GM21619 (cell line): ENCODE data around the gene ATG7.
"Not testable (repeated sequence)": the region's sequence is repeated elsewhere in the genome, so short reads cannot be mapped to it uniquely, and the experiment has no call there.

Experiments used
- ATAC-seq: cut with Tn5 transposase; IDR thresholded peaks from one replicate; pipeline ENCODE4 v1.9.1; 2021; ENCODE audit not compliant: unreplicated experiment

Gene ATG7

DNA sequence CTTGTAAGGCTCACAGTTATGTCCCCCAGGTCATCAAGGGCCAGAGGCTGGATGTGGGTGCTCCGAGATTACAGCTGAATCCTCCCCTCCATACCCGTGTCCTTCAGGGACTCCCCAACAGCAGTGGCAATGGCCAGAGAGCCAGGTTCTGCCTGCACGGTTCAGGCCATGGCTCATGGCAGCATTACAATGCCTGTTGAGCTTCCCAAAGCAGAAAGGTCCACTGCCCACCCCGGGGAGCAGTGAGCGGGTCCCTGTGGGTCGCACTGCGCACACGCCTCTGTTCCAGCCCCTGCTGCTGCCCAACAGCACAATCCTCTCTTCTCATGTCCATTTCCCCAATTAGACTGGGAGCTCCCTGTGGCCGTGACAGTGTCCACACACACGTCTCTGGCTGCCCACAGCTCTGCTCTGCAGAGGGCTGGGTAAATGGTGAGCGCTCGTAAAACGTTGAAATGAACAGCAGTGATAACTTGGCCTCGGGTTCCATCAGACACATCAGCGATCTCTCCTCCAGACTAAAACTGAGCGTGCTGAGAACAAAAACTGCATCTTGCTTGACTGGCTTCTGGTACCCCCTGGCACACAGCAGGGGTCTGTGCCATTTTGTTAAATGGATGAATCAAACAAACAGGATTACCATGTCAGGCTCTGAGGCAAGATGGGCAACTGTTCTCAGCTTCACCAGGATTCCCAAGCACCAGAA is 291.1 kb downstream of the ATG7 start:
- ATAC-seq = no peak

- ATAC-seq = no peak
Measured at GRCh38 chr3:11563865-11564185, 291.6 kb downstream of the ATG7 start.

DNA sequence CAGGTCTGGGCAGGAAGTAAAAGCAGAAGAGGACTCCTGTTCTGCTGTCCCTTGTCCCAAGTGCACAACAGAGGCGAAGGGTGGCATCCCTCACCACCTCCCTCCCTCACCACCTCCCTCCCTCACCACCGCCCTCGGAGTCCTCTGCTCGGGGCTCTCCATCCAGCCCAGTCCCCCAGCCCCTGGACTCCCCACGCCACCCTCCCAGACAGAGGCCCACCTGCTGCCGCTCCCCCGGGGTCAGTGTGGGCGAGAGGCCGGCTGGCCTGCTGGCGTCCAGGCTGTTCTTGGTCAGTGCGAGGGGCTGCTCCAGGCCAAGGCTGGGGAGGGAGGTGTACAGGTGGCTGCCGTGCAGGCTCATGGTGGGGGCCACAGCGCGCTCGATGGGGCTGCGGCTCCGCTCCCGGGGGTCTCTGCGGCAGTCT is 292.4 kb downstream of the ATG7 start:
- ATAC-seq = no peak

DNA sequence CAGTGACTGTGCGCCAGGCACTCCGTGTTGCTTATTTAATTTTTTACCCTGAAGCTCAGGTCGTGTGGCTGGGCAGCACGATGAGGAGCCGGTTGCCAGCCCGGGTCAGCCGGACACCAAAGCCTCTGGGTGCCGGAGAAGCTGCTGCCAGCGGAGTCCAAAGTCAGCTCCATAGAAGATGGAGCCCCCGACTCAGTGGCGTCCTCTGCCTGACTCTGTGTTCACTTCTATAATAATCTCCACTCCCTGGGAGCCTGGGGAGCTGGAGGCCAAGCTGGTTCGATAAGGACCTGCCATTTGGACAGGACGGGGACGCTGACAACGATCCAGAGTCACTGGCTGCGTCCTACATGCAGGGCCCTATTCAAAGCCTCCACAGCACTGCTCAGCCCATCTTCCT is 292.9 kb downstream of the ATG7 start:
- no peak for ATAC-seq

DNA sequence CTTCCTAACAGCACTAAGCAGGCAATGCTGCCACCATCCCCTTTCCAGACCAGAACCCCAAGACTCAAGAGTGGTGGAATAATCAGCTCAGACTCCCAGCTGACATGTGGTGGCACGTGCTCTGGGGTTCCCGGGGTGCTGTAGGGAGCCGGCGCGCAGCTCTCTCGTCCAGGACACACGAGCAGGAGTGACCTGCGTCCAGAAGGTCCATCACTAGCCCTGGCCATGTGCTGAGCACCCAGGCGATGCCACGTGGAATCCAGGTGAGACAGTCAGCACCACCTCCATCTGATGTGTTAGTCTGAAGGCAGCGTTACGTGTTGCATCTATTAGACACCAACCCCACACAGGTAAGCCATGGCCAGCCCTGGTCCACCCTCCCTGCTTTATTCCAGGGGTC is 293.3 kb downstream of the ATG7 start:
- ATAC-seq = no peak

DNA sequence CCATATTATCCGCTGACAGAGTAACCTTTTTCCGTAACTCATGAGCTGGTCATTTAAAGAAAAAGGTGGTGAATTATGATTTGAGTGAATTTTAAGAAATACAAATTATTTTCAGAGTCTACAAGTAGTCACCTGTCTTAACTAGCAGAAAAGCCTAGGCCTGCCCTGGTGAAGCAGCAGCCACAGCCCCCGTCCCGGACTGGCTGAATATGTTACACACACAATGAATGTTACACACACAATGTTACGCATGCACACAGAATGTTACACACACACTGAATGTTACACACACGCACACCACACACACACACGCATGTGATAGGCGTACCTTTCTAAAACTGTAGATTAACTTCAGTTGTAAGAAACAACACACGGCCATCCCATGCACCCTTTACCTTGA is 293.7 kb downstream of the ATG7 start:
- ATAC-seq = no peak

DNA sequence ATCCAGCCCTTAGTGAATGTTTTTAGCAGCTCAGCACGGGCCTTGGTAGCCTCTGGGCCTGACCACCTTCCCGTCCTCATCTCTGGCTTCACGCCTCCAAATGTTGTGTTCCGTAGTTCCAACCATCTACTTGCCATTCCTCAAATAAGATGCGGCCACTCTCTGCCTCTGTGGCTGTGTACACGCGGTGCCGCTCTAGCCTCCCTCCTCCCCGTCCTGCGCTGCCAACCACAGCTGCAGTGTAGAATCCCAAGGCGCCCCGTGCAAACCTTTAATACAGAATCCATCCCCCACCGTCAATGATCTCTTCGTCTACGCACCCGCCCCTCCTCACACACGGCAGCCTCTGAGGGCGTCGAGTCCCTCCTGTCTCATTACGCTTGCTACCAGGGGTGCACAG is 294.3 kb downstream of the ATG7 start:
- no peak for ATAC-seq

DNA sequence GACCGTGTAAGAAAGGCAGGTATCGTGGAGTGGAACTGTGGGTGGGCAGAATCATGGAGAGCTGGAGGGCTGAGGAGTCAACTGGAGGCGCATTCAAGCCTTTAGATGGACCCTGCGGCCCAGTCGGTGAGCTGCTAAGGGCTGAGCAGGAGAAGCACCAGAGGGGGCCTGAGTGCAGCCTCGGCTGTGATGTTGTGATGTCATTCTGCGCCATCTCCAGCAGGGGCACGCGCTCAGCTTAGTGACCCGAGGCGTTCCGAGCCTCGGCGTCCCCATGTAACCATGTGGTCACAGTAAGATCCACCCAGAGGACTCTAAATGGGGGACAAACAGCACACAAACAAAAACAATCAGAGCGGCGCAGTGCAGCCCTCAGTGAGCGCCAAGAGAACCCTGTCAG is 294.7 kb downstream of the ATG7 start:
- no peak for ATAC-seq

- ATAC-seq = no peak
Measured at GRCh38 chr3:11567516-11568467, 295.6 kb downstream of the ATG7 start.

DNA sequence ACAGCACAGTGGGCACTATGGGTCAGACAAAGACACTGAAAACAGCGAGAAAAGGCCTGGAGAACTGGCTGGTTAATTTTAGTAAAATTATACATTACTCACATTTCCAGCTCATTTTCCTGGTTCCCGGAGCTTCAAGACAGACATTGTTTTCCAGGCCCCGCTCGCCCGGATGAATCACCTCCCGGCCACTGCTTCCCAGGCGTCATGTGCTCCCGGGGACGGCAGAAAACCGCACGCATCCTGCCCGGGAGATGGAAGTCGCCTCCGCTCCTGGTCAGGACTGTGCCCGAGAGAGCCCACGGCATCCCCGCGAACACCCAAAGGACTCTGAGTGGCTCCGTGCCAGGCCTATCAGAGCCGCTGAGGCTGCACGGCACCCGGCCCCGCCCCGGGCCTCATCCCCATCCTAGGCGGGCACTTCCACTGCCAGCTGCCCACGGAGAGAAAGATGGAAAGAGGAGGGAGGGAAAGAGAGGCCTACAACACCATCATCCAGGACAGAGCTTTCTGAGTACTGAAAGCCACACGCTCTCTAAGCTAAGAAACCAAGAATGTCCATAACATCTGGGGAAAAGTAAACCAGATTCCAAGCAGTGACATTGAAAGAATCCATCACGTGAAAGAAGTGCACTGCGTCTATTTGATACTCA is 296.4 kb downstream of the ATG7 start:
- no peak for ATAC-seq

GRCh38 chr3:11569156-11569741 is 297.1 kb downstream of the ATG7 start:
- ATAC-seq = no peak

DNA sequence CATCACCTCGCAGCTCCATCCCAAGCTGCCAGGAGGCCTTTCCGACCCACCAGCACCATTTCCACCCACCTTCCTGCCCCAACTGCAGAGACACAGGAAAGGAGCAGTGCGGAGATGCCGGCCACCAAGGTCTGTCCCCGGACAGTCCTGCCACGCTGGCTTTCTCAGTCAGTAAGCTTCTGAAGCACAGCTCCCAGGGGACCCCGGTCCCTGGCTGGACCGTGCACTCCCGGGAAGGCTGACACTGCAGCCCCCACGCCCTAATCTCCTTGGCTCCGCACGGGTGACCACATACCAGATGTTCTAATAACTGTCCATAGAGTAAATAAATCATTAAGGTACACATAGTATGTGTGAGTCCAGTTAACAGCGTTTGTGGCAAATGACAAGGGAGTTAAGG is 298.1 kb downstream of the ATG7 start:
- no peak for ATAC-seq

- no peak for ATAC-seq
Measured at GRCh38 chr3:11570789-11571495, 298.7 kb downstream of the ATG7 start.

DNA sequence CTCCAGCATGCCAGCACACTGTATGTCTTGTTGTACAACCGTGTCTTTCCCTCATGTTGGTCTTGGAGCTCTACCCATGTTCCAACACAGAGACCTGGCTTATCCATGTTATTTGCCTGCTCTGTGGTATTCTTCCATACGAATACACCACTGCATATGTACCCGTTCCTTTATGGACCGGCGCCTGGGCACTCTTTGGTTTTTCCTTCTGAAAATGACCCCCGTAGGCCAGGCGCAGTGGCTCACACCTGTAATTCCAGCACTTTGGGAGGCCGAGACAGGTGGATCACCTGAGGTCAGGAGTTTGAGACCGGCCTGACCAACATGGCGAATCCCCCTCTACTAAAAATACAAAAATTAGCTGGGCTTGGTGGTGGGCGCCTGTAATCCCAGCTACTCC is 300.5 kb downstream of the ATG7 start:
- not testable (repeated sequence) for ATAC-seq

- ATAC-seq = no peak
Measured at GRCh38 chr3:11574981-11575669, 302.9 kb downstream of the ATG7 start.

DNA sequence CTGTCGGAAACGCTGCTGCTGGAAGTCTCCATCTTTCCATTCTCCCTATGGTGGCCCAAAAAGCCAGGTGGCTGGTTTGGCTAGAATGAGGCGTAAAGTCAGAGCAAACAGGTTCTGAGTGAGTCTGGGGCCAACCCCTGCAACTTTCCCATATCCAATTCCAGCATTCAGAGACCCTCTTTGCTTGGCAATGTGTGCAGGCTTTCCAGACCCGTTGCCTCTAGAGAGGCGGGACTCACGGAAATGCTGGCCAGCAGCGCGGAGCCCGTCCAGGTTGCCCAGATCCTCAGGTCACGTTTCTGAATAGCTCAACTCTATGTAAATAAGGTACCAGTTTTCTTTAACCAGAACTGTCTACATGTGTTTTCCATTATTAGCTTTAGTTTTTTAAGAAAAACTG is 303.5 kb downstream of the ATG7 start:
- ATAC-seq = no peak

GRCh38 chr3:11576453-11576852 is 304.3 kb downstream of the ATG7 start:
- no peak for ATAC-seq

- ATAC-seq = no peak
Measured at GRCh38 chr3:11578169-11578568, 306.0 kb downstream of the ATG7 start.

- no peak for ATAC-seq
Measured at GRCh38 chr3:11580645-11581044, 308.4 kb downstream of the ATG7 start.
